GM12865 (cell line): ENCODE data around the gene CXCR2.

ENCODE experiments used
- DNase-seq: peaks from one replicate; pipeline ENCODE4 v3.0.0; 2010; ENCODE audit warnings: low read depth
- H3K4me3 ChIP-seq: 2 replicates; pipeline ENCODE4 v1.5.1; 2011; ENCODE audit warnings: mild to moderate bottlenecking, low read depth, low read length, control low read depth
- CTCF ChIP-seq: IDR thresholded peaks from 2 replicates; pipeline ENCODE4 v1.5.1; 2011; ENCODE audit warnings: low read length, control low read depth, low read depth, inconsistent platforms; ENCODE audit not compliant: insufficient read depth; ENCODE audit errors: missing control alignments

Gene CXCR2

GRCh38 chr2:218123986-218124385 lies 1.8 kb upstream of the CXCR2 start:
- DNase-seq, result no peak
- TF ChIP-seq CTCF, result no peak
- H3K4me3 ChIP-seq, result no peak overlapping the region

DNA sequence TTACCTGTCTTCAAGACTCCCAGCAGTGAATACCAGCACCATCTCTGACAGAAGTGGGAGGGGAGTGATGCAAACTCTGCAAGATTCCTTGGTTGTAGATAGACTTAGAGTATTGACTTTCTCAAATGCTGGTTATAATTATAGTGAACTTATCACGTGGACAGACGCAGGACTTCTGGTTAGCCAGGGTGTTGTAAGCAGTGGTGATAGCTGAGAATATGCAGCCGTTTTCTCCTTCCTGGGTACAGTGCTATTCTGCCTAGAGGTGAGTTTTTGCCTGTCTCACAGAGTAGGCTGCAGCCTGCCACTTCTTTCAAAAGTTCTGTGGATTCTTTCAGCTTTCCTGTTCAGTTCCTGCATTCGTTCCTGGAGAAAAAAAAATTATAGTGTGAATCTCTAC lies 733 bp upstream of the CXCR2 start:
- TF ChIP-seq CTCF, result no peak
- no peak for DNase-seq
- no peak overlapping the region for H3K4me3 ChIP-seq

- H3K4me3 ChIP-seq, result no peak overlapping the region
- DNase-seq, result no peak
- TF ChIP-seq CTCF, result no peak
Observed at GRCh38 chr2:218127929-218128455, 2.2 kb downstream of the CXCR2 start.

GRCh38 chr2:218128781-218129457 lies 3.1 kb downstream of the CXCR2 start:
- H3K4me3 ChIP-seq, result no peak overlapping the region
- DNase-seq, result no peak
- no peak for TF ChIP-seq CTCF

DNA sequence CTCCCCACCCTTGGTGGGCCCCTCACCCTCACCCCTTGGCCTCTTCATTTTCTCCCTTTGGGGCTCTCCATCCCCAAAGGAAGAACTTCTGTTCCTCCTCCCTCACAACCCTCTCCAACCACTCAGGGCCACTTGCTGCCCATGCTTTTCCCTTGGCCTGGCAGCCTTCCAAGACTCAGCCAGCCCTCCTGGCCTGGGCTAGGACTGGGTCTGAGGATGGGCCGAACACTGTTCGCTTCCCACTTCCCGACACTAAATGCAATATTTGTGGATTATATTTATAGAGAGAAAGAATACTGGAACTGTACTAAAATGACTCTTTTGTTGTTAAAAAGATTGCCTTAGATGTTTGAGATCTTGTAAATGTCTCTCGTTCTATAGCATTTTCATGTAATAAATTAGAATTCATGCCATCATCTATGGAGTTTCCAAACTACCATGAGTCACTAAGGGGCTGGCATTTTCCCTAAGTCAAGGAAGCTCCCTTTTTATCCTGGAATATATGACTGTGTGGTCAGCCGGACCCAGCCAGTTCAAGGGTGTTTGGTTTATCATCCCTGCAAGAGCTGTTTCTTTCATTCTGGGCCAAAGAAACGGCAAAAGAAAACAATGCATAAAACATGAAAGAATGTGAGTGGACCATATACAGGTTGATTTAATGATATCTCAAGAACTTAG lies 3.8 kb downstream of the CXCR2 start:
- DNase-seq, result no peak
- no peak for TF ChIP-seq CTCF
- H3K4me3 ChIP-seq, result no peak overlapping the region

DNA sequence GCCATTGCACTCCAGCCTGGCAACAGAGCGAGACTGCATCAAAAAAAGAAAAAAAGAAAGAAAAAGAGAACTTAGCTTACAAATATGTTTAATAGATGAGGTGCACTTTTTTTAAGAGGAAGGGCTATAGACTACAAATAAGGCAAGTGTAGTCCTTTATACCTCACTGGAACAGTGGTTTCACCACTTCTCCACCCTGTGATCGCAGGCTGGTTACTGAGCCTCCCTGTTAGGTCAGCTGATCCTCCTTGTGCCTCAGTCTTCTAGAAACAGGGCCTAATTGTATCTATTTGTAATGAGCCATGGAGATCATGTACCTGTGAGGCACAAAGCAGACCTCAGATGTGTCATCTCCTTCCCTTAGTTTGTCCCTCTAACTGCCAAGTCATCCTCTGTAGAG lies 4.5 kb downstream of the CXCR2 start:
- no peak for TF ChIP-seq CTCF
- no peak for DNase-seq
- H3K4me3 ChIP-seq, result no peak overlapping the region
